Common myeloid progenitor, CD34-positive (primary cell): ENCODE measurements around the gene UBA52.

Source experiments
- CTCF ChIA-PET: fragments of 350-600 bp; sonication (Branson Sonifier 250); formaldehyde crosslinking; loops from one replicate; lab custom pipeline; 2021; ENCODE audit warnings: antibody characterized with exemption; lab: Charles Lee
- POLR2A ChIA-PET: fragments of 350-600 bp; sonication (Branson Sonifier 250); formaldehyde crosslinking; loops from one replicate; lab custom pipeline; 2021; ENCODE audit warnings: antibody characterized with exemption; lab: Charles Lee
- DNase-seq, 3 donors: peaks; one replicate each; pipeline versions ENCODE4 v3.0.0 to v3.0.0-alpha.2; 2013
- H3K27ac ChIP-seq, 2 experiments: 1 replicate in 1 of 2; 2 replicates in 1 of 2; pipeline ENCODE4 v1.7.0; 2013; ENCODE audit warnings: inconsistent platforms in 2 of 2, low read length in 2 of 2, mild to moderate bottlenecking in 2 of 2, low read depth in 1 of 2, moderate library complexity in 1 of 2; ENCODE audit not compliant: severe bottlenecking in 2 of 2, insufficient read depth in 1 of 2, poor library complexity in 1 of 2
- H3K27me3 ChIP-seq, 5 experiments: replicated peaks in 2 of 5; 1 replicate in 3 of 5; 2 replicates in 2 of 5; pipeline versions ENCODE4 v1.6.1 to v1.7.0; 2013; ENCODE audit warnings: low read length in 4 of 5, mild to moderate bottlenecking in 2 of 5, moderate library complexity in 2 of 5, inconsistent platforms in 1 of 5; ENCODE audit not compliant: insufficient read depth in 5 of 5, control insufficient read depth in 4 of 5
- H3K36me3 ChIP-seq, 4 experiments: 1 replicate in 2 of 4; 2 replicates in 2 of 4; pipeline versions ENCODE4 v1.6.1 to v1.7.0; 2013; ENCODE audit warnings: low read length in 3 of 4, control low read depth in 1 of 4, mild to moderate bottlenecking in 1 of 4; ENCODE audit not compliant: control insufficient read depth in 4 of 4, insufficient read depth in 4 of 4
- H3K4me1 ChIP-seq, 4 experiments: 1 replicate in 3 of 4; 2 replicates in 1 of 4; pipeline versions ENCODE4 v1.6.1 to v1.7.1; 2013; ENCODE audit warnings: low read length in 3 of 4, mild to moderate bottlenecking in 3 of 4, control low read depth in 1 of 4, inconsistent platforms in 1 of 4, moderate library complexity in 1 of 4; ENCODE audit not compliant: control insufficient read depth in 4 of 4, insufficient read depth in 4 of 4; ENCODE audit errors: control extremely low read depth in 1 of 4
- H3K4me3 ChIP-seq, 7 experiments: 1 replicate in 4 of 7; 2 replicates in 3 of 7; pipeline versions ENCODE4 v1.5.1 to v1.7.0; 2013; ENCODE audit warnings: mild to moderate bottlenecking in 7 of 7, low read length in 6 of 7, moderate library complexity in 6 of 7, inconsistent platforms in 2 of 7, low read depth in 2 of 7, control low read depth in 1 of 7; ENCODE audit not compliant: insufficient read depth in 4 of 7, control insufficient read depth in 1 of 7; ENCODE audit errors: extremely low read depth in 1 of 7
- H3K9me3 ChIP-seq, 5 experiments: 1 replicate in 4 of 5; 2 replicates in 1 of 5; pipeline versions ENCODE4 v1.6.1 to v1.7.1; 2013; ENCODE audit warnings: low read length in 4 of 5, mild to moderate bottlenecking in 2 of 5, inconsistent platforms in 1 of 5, low read depth in 1 of 5, moderate library complexity in 1 of 5; ENCODE audit not compliant: control insufficient read depth in 4 of 5, insufficient read depth in 2 of 5; ENCODE audit errors: control extremely low read depth in 1 of 5
- WGBS: methylation state at CpG from one replicate; pipeline ENCODE4 v1.1.5; 2013; ENCODE audit not compliant: insufficient coverage; 5-methylcytosine and 5-hydroxymethylcytosine counted together

The UBA52 gene

GRCh38 chr19:18531485-18531884 is 40.2 kb upstream of the UBA52 start:
- no peaks in the 10 kb centered on the region for H3K27me3 ChIP-seq
- H3K4me3 ChIP-seq: no peak overlapping the region
- WGBS: 95% methylated on average over 4 of the region's 9 CpGs
- peaks cover 10 to 37% (median 24%) of the 10 kb centered on the region in 4 experiments for H3K36me3 ChIP-seq
- DNase-seq: no peak
- ChIA-PET CTCF (interaction anchor here (1.1 kb wide), 1 partner anchor 319 kb away, joined by 3 read pairs; no protein-coding TSS in a partner anchor), POLR2A (no interaction called here)
- H3K27ac ChIP-seq: no peak overlapping the region
- H3K9me3 ChIP-seq: no peaks in the 10 kb centered on the region
- no peaks in the 10 kb centered on the region for H3K4me1 ChIP-seq

- Histone ChIP-seq H3K9me3 (no peaks in the 10 kb centered on the region), H3K27ac (no peak overlapping the region), H3K36me3 (peaks cover 14 to 45% (median 29%) of the 10 kb centered on the region in 4 experiments), H3K27me3 (no peaks in the 10 kb centered on the region), H3K4me3 (no peak overlapping the region), H3K4me1 (no peaks in the 10 kb centered on the region)
- POLR2A ChIA-PET: no interaction called here
- WGBS: 95% methylated on average over 14 of the region's 22 CpGs
- no peak for DNase-seq
- CTCF ChIA-PET: interaction anchor here (1.0 to 1.3 kb wide), 2 partner anchors 12 to 59 kb away, joined by 3 to 5 read pairs; no protein-coding TSS in a partner anchor
Observed at GRCh38 chr19:18532168-18532890, 39.3 kb upstream of the UBA52 start.

GRCh38 chr19:18533058-18533457 is 38.6 kb upstream of the UBA52 start:
- no peaks in the 10 kb centered on the region for H3K27me3 ChIP-seq
- H3K4me1 ChIP-seq: no peaks in the 10 kb centered on the region
- peaks cover 14 to 52% (median 36%) of the 10 kb centered on the region in 4 experiments for H3K36me3 ChIP-seq
- ChIA-PET POLR2A (no interaction called here), CTCF (interaction anchor here (1.0 to 1.3 kb wide), 3 partner anchors 13 to 82 kb away, joined by 3 to 5 read pairs (median 3); no protein-coding TSS in a partner anchor)
- 100% methylated on average over 3 of the region's 4 CpGs for WGBS
- H3K4me3 ChIP-seq: no peak overlapping the region
- no peak overlapping the region for H3K27ac ChIP-seq
- no peak for DNase-seq
- no peaks in the 10 kb centered on the region for H3K9me3 ChIP-seq

- ChIA-PET CTCF (no interaction called here), POLR2A (interaction anchor here (1.1 kb wide), 1 partner anchor 15 kb away, joined by 3 read pairs; the partner anchor contains the start of gene ELL)
- H3K36me3 ChIP-seq: peaks cover 14 to 75% (median 56%) of the 10 kb centered on the region in 4 experiments
- H3K4me3 ChIP-seq: no peak overlapping the region
- no peaks in the 10 kb centered on the region for H3K27me3 ChIP-seq
- H3K4me1 ChIP-seq: no peaks in the 10 kb centered on the region
- WGBS: 100% methylated on average over 7 of the region's 10 CpGs
- H3K9me3 ChIP-seq: no peaks in the 10 kb centered on the region
- no peak for DNase-seq
- H3K27ac ChIP-seq: no peak overlapping the region
Observed at GRCh38 chr19:18536475-18536874, 35.2 kb upstream of the UBA52 start.

- no peak overlapping the region for H3K4me3 ChIP-seq
- ChIA-PET POLR2A (no interaction called here), CTCF (interaction anchor here (1.2 kb wide), 1 partner anchor 10 kb away, joined by 3 read pairs; no protein-coding TSS in a partner anchor)
- H3K36me3 ChIP-seq: peaks cover 11 to 70% (median 50%) of the 10 kb centered on the region in 4 experiments
- peaks cover 3 to 7% (median 5%) of the 10 kb centered on the region in 4 experiments for H3K4me1 ChIP-seq
- no peaks in the 10 kb centered on the region for H3K9me3 ChIP-seq
- no peak overlapping the region for H3K27ac ChIP-seq
- WGBS: 97% methylated on average over 17 of the region's 17 CpGs
- no peaks in the 10 kb centered on the region for H3K27me3 ChIP-seq
- no peak for DNase-seq
Observed at GRCh38 chr19:18537431-18537830, 34.2 kb upstream of the UBA52 start.

GRCh38 chr19:18538115-18538514 is 33.5 kb upstream of the UBA52 start:
- POLR2A ChIA-PET: no interaction called here
- H3K36me3 ChIP-seq: peaks cover 8 to 63% (median 47%) of the 10 kb centered on the region in 4 experiments

GRCh38 chr19:18539372-18539771 is 32.3 kb upstream of the UBA52 start:
- POLR2A ChIA-PET: no interaction called here
- Histone ChIP-seq H3K4me1 (peaks cover 6 to 17% (median 15%) of the 10 kb centered on the region in 4 experiments), H3K9me3 (no peaks in the 10 kb centered on the region), H3K27ac (no peak overlapping the region), H3K4me3 (no peak overlapping the region), H3K27me3 (no peaks in the 10 kb centered on the region), H3K36me3 (peaks cover 8 to 59% (median 45%) of the 10 kb centered on the region in 4 experiments)
- CTCF ChIA-PET: interaction anchor here (1.1 kb wide), 1 partner anchor 61 kb away, joined by 3 read pairs; no protein-coding TSS in a partner anchor
- 98% methylated on average over 18 of the region's 19 CpGs for WGBS
- DNase-seq: no peak

More at GRCh38 chr19:18538115-18538514, 33.5 kb upstream of the UBA52 start:
- Histone ChIP-seq H3K27ac (no peak overlapping the region), H3K4me3 (no peak overlapping the region), H3K4me1 (peaks cover 3 to 10% (median 8%) of the 10 kb centered on the region in 4 experiments), H3K27me3 (no peaks in the 10 kb centered on the region), H3K9me3 (no peaks in the 10 kb centered on the region)
- CTCF ChIA-PET: interaction anchor here (1.2 kb wide), 1 partner anchor 9 kb away, joined by 3 read pairs; no protein-coding TSS in a partner anchor
- DNase-seq: no peak
- over 99% methylated on average over 21 of the region's 22 CpGs for WGBS
